Fibroblast of skin of scalp (primary cell): ENCODE data around the gene RUFY3.
"Not testable (repeated sequence)": the region's sequence is repeated elsewhere in the genome, so short reads cannot be mapped to it uniquely, and the experiment has no call there.

Experiments used
- DNase-seq: peaks from one replicate; pipeline ENCODE4 v3.0.0-alpha.2; 2013

Gene RUFY3

DNA sequence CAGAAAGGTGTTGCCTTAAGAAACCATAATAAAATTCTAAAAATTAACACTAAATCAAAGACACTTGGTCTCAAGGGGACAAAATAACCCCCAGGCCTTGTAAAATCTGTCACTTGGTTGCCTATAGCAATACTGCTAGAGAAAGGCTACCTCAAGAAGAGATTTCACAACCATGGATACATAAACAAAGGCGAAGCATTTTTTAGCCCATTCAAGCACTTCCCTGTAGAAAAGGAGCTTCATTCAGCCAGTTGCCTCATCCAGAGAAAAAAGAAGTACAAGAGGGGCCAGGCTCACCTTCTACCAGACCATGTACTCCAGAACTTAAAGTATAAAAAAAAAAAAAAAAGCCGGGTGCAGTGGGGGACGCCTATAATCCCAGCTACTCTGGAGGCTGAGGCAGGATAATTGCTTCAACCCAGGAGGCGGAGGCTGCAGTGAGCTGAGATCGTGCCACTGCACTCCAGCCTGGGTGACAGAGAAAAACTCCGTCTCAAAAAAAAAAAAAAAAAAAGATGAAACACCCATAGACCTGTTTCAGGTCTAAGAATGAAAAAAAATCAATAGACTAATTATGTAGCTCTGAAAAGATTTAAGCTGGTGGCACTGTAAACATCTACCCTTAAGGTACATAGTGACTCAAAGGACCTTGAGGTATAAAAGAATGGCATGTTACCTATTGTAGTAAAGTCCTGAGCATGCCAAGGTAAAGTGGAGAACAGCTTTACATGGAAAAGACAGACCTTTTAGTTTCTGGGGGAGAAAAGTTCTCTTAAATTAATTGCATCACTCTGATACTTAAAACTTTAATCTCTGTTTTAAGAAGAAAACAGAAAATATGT, 18.0 kb downstream of the RUFY3 start:
- no peak for DNase-seq

DNA sequence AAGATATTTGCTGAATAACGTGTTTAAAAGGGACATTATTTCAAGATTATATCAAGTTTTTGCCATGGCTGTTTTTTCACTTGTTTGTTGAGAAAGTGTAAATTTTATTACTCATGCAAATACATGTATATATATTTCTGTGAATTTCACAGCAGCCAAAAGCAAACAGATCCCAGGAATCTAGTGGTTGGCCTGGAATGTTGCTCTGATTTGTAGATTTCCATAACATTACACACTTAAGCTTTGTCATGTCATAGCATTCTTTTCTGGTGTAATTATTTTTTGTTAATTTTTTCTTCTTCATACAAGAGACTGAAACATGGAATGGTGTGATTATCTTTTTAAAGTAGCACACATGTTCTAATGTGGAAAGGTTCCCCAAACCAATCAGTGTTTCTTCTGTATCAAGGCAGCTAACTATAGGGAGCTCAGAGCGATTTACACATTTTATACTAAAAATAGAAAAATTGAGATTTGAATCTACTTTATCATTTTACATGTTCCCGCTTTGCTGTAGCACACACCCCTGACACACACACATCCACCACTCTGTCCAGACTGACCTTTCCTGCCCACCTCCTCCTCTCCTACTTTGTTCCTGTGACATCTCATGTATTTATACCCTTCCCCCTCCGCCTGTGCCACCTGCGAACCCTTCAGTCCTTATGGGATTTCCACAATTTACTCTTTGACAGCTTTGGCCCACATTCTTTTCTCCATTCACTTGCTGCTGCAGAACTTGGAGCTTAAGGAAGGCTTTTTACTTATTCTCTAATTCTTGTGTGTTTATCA, 20.3 kb downstream of the RUFY3 start:
- DNase-seq = peak; percentile 68

DNA sequence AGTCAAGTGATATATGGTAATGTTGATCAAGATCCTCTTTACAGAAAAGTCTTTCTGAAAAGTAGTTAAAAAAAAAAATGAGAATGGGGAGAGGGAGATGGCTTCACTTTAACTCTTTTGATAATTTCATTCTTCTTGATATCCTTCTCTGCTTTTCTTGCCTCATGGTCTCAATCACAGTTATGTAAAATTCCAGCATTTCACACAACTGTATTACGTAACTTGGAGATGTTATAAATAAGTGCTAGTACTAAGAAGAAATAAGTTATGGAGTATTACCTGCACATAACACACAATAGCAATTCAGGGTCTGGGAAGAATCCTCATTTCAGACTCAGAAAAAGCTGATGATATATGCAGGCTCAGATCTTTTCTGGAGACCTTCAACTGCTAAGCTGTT, 22.0 kb downstream of the RUFY3 start:
- no peak for DNase-seq

DNA sequence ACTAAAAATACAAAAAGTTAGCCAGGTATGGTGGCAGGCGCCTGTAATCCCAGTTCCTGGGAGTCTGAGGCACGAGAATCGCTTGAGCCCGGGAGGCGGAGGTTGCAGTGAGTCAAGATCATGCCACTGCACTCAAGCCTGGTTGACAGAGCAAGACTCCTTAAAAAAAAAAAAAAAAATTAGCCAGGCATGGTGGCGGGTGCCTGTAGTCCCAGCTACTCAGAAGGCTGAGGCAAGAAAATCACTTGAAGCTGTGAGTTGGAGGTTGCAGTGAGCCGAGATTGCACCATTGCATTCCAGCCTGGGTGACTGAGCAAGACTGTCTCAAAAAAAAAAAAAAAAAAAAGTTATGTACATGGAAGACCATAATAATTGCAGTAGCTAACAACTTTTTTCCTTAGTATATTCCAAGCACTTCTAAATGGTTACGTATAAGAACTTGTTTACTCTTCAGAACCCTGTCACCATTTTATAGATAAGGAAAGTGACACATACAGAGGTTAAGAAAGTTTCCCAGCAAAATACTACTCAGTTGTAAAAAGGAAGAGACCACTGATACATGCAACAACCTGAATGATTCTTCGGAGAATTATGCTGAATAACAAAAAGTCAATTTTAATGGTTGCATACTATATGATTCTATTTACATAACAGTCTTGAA, 24.5 kb downstream of the RUFY3 start:
- peak; percentile 75 for DNase-seq

DNA sequence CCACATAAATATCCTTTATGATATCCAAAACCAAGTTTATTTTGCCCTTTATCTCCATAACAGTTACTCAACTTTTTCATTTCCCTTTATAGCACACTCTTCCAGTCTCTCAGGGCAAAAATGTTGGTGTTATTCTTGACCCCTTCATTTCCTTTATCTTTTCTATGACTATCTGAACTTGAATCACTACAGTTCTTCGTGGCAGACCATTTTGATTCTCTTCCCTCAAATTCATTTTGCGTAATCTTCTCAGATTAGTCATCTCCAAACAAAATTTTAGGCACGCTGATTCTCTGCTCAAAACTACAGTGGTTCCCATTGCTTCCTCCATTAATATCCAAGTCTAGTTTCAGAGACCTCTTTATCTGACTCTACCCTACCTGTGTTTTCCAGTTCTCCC, 26.1 kb downstream of the RUFY3 start:
- no peak for DNase-seq

DNA sequence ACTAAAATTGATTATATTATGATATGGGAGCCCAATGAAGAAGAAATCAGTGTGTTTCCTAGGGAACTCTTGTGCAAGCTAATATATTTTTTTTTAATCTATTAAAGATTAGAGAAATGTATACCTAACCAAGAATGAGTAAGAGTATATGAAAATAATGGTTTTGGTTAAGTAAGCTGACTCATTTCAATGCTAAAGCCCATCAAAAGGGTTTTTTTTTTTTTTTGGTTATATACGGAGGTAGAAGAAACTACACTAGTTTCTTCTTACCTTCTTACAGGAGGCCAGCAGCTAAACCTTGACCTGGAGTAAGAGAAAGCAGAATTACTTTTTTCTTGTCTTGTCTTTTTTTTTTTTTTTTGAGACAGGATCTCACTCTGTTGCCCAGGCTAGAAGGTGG, 27.5 kb downstream of the RUFY3 start:
- no peak for DNase-seq

DNA sequence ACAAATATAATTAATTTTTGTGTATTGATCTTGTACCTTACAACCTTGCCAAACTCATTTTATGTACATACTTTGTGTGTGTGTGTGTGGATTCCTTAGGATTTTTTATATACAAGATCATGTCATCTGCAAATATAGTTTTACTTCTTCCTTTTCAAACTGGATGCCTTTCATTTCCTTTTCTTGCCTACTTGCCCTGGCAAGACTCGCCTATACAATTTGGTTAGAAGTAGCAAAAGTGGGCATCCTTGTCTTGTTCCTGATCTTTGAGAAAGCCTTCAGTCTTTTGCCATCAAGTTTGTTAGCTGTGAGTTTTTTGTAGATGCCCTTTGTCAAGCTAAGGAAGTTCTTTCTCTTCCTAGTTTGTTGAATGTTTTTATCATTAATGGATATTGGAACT, 30.5 kb downstream of the RUFY3 start:
- DNase-seq = no peak

DNA sequence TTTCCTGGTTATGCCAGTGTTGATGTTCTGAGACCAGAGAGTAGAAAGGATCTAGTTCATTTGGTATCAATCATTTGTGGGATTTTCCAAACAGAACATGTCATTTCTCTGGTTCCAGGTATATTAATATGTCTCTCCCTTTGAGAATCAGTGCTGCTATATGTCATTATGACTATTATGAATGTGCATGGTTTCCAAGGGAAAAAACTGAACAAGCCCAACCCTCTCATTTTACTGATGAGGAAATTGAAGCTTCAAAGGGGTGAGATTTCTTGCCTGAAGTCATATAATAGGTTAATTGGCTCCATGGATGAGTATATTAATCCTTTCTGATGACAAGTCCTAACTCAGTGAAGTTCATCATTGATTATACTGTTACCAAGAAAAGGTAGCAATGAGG, 31.9 kb downstream of the RUFY3 start:
- no peak for DNase-seq

DNA sequence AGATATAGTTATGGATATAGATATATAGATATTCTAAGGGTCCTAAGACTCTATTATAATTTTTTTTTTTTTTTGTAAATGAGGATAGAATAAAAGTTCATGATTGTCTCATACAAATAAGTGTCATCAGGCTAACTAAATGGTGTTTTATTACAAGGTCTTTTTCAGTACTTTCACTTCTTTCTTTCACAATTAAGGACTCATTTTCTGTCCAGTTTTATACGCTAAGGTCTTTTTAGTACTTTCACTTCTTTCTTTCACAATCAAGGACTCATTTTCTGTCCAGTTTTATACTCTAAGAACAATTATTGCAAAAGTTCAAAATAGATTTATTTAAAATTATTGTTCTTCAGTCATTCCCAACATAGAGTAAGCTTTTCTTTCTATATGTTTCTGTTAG, 32.7 kb downstream of the RUFY3 start:
- no peak for DNase-seq

DNA sequence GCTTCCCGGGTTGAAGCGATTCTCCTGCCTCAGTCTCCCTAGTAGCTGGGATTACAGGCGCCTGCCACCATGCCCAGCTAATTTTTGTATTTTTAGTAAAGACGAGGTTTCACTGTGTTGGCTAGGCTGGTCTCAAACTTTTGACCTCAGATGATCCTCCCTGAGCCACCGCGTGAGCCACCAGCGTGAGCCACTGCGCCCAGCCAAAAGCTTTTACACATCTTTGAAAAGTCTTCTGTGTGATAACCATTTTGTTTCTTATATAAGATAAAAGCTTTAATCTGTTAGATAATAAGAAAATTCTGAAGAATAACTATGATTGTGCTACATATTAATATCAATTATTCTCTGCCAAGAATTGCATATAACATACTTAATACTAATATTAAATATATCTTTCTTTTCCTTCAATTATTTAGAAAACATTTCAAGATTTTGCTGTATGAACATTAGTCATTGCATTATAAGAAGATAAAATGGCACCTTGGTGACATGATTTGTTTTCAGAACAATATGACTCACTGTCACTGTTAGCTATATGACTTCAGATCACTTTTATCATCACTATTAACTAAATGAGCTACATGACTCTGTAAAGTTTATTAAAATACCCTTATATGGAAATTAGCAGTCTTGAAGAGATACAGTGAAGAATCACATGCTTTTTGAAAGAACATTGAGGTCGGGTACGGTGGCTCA, 33.4 kb downstream of the RUFY3 start:
- no peak for DNase-seq

DNA sequence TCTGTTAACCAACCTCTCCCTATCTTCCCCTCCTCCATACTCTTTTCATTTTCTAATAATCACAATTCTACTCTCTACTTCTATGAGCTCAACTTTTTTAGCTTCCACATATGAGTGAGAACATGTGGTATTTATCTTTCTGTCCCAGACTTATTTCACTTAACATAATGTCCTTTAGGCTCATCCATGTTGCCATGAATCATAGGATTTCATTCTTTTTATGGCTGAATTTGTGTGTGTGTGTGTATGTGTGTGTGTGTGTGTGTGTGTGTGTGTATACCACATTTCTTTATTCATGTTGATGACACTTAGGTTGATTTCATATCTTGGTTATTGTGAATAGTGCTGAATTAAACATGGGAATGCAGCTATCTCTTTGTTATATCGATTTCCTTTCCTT, 37.4 kb downstream of the RUFY3 start:
- DNase-seq = peak; percentile 20

DNA sequence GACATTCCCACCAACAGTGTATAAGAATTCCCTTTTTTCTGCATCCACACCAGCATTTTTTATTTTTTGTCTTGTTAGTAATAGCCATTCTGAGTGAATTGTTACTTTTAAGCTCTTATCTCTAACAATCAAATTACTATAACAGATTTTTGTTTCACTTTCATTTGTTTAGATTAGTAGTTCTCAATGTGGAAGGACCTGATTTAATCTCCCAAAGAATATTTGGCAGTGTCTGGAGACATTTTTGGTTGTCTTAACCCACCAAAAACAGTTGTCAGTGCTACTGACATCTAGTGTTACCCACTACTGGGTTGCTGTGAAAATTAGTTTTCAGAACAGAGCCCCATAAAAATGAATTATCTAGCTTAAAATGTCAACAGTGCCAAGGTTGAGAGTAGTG, 37.9 kb downstream of the RUFY3 start:
- DNase-seq = no peak

DNA sequence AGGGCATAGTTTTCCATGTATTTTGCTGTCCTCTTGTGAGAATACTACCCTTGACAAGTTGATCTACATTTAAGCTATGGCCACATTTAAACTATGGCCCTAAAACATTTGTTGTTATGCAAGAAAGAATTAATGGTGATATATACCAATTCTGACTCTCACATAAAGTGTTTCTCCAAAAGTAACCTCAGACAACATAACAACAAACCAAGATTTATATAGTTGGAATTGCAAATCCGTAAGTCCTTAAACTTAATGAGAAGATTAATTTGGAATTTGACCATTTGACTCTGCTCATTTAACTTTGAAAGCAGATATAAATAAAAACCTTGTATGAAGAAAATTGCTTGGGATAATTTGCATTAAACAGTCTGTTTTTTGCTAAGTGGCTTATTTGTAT, 38.9 kb downstream of the RUFY3 start:
- no peak for DNase-seq

DNA sequence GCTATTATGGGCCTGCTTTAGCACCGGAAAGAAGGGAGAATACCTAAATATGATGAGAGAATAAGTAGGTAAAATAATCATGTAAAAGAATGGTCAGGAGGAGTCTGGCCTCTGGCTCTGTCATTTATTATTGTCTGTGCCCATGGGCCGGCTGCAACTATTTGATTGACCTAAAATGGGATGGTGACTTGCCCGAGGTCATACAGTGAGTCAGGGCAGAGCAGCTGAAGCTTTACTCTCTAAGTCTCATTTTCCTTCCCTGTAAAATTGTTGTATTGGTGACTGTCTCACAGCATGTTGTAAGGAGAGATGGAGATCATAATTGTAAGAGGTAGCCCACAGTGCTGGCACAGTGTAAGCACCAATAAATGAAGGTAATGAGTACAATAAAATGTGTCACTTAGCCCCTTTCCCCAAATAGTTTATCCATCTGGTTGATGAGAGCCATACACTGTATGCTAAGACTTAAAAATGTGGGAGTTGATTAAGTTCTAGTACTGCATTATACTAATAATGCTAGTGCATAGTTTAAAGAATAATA, 39.6 kb downstream of the RUFY3 start:
- no peak for DNase-seq

DNA sequence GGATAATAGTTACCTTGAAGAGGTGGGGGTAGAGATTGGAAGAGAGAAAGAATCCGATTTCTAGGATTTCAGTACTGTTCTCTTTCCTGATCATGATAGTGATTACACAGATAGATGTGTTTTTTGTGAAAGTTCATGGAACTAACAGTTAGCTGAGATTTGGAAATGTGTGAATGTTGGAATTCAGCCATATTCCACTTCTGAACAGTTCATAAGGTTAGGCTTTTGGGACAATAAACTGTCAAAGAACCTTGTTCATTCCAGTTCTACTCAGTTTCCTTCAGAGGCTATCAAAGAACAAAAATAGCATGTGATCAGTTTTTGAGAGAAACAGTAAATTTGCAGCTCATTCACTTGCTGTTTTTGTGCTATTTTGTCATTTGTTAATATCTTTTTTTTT, 43.6 kb downstream of the RUFY3 start:
- DNase-seq = no peak

DNA sequence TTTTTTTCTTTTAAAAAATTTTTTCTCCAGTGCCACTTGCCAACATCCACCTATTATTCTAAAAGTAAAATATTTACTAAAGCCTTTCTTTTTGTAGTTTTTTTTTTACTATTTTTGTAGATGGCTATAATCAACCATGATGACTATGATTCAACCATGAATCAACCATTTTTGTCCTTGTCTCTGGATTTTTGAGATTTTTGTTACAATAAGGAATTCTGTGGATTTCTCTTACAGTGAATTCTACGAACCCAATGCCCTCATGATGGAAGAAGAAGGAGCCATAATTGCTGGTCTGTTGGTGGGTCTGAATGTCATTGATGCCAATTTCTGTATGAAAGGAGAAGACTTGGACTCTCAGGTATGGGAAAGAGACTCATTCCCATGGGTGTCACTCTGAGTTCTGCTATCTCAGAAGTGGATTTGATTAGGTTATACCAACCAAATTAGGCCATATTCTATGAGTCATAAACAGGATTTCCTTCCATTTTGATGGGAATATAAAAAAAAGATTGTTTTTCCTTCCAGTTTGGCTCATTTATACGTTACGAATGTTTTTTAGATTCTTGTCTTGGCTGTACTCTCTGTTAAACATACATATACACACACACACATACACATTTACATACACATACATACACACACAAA, 46.7 kb downstream of the RUFY3 start:
- peak; percentile 43 for DNase-seq

DNA sequence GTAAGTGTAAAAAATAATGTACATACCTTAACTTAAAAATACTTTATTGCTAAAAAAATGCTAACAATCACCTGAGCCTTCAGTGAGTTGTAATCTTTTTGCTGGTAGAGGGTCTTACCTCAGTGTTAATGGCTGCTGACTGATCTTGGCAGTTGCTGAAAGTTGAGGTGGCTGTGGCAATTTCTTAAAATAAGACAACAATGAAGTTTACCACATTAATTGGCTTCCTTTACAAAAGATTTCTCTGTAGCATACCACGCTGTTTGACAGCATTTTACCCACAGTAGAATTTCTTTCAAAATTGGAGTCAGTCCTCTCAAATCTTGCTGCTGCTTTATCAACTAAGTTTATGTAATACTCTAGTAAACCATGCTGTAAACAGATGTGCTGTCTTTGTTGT, 47.6 kb downstream of the RUFY3 start:
- not testable (repeated sequence) for DNase-seq

DNA sequence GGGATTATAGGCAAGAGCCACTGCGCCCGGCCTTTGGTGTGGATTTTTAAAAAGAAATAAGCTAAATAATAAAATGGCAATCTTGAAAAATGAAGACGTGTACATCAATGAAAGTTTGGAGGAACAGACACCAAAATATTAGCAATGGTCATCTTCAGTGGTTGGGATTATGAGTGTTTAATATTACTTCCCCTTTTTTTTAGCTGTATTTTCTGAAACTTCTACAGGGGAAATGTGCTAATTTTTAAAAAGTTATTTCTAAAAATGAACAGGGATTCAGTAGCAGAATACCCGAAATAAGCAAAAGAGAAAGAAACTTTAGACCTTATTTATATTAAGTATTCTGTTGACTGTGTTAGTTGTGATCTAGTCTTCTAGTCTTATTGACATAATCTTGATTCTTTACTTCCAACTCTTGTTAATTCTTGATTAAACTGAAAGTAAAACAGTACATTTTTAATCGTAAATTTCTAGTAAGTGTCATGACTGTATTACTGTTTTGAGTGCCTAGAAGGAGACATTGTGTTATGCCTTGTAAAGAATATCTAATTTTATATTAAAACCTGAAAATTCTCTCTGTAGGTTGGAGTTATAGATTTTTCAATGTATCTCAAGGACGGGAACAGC, 51.3 kb downstream of the RUFY3 start:
- DNase-seq = no peak

DNA sequence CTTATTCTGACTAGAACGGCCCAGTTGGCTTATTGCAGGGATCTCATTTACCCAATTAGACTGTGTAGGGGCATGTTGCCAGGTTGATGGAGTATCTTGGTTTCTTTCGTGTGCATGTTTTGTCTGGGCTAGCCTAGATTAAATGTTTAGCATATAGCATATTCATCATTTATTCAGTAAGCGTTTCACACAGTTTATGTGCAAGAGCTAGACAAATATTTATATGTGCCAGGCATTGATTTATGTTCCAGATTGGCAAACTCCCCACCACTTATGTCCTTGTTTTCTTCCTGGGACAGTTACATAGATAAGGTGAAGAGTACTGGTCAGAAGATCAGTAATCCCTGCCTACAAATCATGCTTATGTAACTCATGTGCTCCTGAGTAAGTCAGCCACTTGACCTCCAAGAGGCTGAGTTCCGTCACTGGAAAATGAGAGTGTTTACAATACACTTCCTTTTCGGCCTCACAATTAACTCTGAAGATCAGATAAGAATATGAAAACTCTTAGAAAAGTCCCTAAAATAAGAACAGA, 57.2 kb downstream of the RUFY3 start:
- no peak for DNase-seq

DNA sequence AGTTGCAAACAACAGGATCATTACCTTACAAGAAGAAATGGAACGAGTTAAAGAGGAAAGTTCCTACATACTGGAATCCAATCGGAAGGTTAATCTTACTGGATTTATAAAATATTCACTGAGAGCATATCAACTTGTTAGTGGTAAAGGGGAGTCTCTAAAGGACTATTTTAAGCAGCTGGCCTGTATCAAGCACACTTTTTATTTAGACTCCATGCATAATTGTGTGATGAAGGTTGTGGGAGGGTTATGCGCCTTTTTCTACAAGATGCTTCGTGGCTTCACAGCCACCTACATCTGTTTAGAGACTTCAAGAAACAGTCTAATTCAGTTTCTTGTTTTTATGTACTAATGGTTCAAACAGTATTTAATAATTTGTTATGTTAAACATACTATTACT, 61.3 kb downstream of the RUFY3 start:
- no peak for DNase-seq

DNA sequence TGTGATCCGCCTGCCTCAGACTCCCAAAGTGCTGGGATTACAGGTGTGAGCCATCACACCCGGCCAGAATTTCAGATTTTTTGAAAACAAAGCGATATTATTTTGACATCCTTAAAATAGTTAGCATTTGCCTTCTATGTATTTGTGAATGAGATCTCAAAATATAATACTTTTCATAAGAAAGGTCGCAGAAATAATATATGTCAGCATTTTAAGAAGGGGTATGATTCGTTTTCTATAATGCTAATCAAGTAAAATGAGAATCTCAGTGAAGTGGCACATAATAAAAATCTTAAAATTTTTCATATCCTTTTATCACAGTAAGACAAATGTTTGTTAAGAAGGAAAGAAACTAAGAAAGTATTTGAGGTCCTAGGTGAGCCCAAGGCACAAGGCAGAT, 65.7 kb downstream of the RUFY3 start:
- no peak for DNase-seq
